ENCODE results near the gene PRKCH.
"Not testable (repeated sequence)": the region's sequence is repeated elsewhere in the genome, so short reads cannot be mapped to it uniquely, and the experiment has no call there.

The PRKCH gene

GRCh38 chr14:61395115-61395725 lies 73.8 kb downstream of the PRKCH start:
- DNase-seq, result no peak

GRCh38 chr14:61396279-61396678 lies 74.9 kb downstream of the PRKCH start:
- DNase-seq, result no peak

- DNase-seq, result no peak
These were observed 75.3 kb downstream of the PRKCH start for GRCh38 chr14:61396694-61397093.

- no peak for DNase-seq
These were observed 76.2 kb downstream of the PRKCH start for GRCh38 chr14:61397615-61398014.

GRCh38 chr14:61398221-61398620 lies 76.8 kb downstream of the PRKCH start:
- DNase-seq, result no peak

GRCh38 chr14:61399365-61399764 lies 78.0 kb downstream of the PRKCH start:
- DNase-seq, result no peak

- no peak for DNase-seq
These were observed 80.1 kb downstream of the PRKCH start for GRCh38 chr14:61401461-61401860.

- DNase-seq, result peak in 2 of 5 donors; percentile 21 to 74
These were observed 82.0 kb downstream of the PRKCH start for GRCh38 chr14:61403411-61403810.

GRCh38 chr14:61404637-61405036 lies 83.3 kb downstream of the PRKCH start:
- no peak for DNase-seq

- DNase-seq, result no peak
These were observed 84.8 kb downstream of the PRKCH start for GRCh38 chr14:61406198-61406597.

GRCh38 chr14:61406675-61407074 lies 85.3 kb downstream of the PRKCH start:
- peak in 2 of 5 donors; percentile 11 to 66 for DNase-seq

- no peak for DNase-seq
These were observed 87.1 kb downstream of the PRKCH start for GRCh38 chr14:61408498-61408897.

- no peak for DNase-seq
These were observed 88.4 kb downstream of the PRKCH start for GRCh38 chr14:61409782-61410181.

GRCh38 chr14:61415934-61416333 lies 94.6 kb downstream of the PRKCH start:
- DNase-seq, result not testable (repeated sequence)

- no peak for DNase-seq
These were observed 95.2 kb downstream of the PRKCH start for GRCh38 chr14:61416591-61416990.

- no peak for DNase-seq
These were observed 95.8 kb downstream of the PRKCH start for GRCh38 chr14:61417141-61417540.

- no peak for DNase-seq
These were observed 96.6 kb downstream of the PRKCH start for GRCh38 chr14:61417883-61418455.

GRCh38 chr14:61418746-61419145 lies 97.4 kb downstream of the PRKCH start:
- no peak for DNase-seq

GRCh38 chr14:61419201-61419600 lies 97.8 kb downstream of the PRKCH start:
- DNase-seq, result no peak

- DNase-seq, result peak in 1 of 5 donors; percentile 22
These were observed 98.9 kb downstream of the PRKCH start for GRCh38 chr14:61420326-61420725.

- DNase-seq, result no peak
These were observed 100.0 kb downstream of the PRKCH start for GRCh38 chr14:61421212-61421923.

- DNase-seq, result no peak
These were observed 104.7 kb downstream of the PRKCH start for GRCh38 chr14:61426048-61426447.

GRCh38 chr14:61428261-61428660 lies 106.9 kb downstream of the PRKCH start:
- DNase-seq, result no peak

- DNase-seq, result no peak
These were observed 107.9 kb downstream of the PRKCH start for GRCh38 chr14:61429316-61429715.

Data from T-helper 1 cell (primary cell).